Globus pallidus (tissue), 1 donor: ENCODE measurements around the gene PTPRJ.

Experiments
- DNase-seq: peaks from one replicate; pipeline ENCODE4 v3.0.0-alpha.2; 2015; ENCODE audit warnings: low spot score

Gene PTPRJ

GRCh38 chr11:47997063-47998053, 17.0 kb downstream of the PTPRJ start:
- no peak for DNase-seq

GRCh38 chr11:47998345-47998732, 18.0 kb downstream of the PTPRJ start:
- no peak for DNase-seq

GRCh38 chr11:47998733-47999359, 18.5 kb downstream of the PTPRJ start:
- no peak for DNase-seq

- DNase-seq, result no peak
These were observed 20.1 kb downstream of the PTPRJ start for GRCh38 chr11:48000432-48000831.

GRCh38 chr11:48001438-48002021, 21.2 kb downstream of the PTPRJ start:
- DNase-seq, result no peak

- no peak for DNase-seq
These were observed 22.2 kb downstream of the PTPRJ start for GRCh38 chr11:48002561-48002960.

- no peak for DNase-seq
These were observed 23.6 kb downstream of the PTPRJ start for GRCh38 chr11:48003926-48004325.

GRCh38 chr11:48004456-48004855, 24.1 kb downstream of the PTPRJ start:
- no peak for DNase-seq

GRCh38 chr11:48005136-48005535, 24.8 kb downstream of the PTPRJ start:
- no peak for DNase-seq

GRCh38 chr11:48005831-48006270, 25.5 kb downstream of the PTPRJ start:
- DNase-seq, result no peak

- DNase-seq, result no peak
These were observed 26.1 kb downstream of the PTPRJ start for GRCh38 chr11:48006301-48006992.

GRCh38 chr11:48007677-48008076, 27.3 kb downstream of the PTPRJ start:
- DNase-seq, result no peak

GRCh38 chr11:48008951-48009270, 28.6 kb downstream of the PTPRJ start:
- no peak for DNase-seq

GRCh38 chr11:48011102-48011797, 30.9 kb downstream of the PTPRJ start:
- DNase-seq, result no peak

- DNase-seq, result no peak
These were observed 31.5 kb downstream of the PTPRJ start for GRCh38 chr11:48011798-48012391.

- DNase-seq, result no peak
These were observed 33.0 kb downstream of the PTPRJ start for GRCh38 chr11:48013269-48013901.

GRCh38 chr11:48014917-48015316, 34.6 kb downstream of the PTPRJ start:
- DNase-seq, result no peak

- no peak for DNase-seq
These were observed 36.9 kb downstream of the PTPRJ start for GRCh38 chr11:48017105-48017830.

GRCh38 chr11:48017831-48018527, 37.6 kb downstream of the PTPRJ start:
- DNase-seq, result no peak
